ENCODE measurements around the gene ACAP2.
"Not testable (repeated sequence)": the region's sequence is repeated elsewhere in the genome, so short reads cannot be mapped to it uniquely, and the experiment has no call there.

Gene ACAP2, protein sequence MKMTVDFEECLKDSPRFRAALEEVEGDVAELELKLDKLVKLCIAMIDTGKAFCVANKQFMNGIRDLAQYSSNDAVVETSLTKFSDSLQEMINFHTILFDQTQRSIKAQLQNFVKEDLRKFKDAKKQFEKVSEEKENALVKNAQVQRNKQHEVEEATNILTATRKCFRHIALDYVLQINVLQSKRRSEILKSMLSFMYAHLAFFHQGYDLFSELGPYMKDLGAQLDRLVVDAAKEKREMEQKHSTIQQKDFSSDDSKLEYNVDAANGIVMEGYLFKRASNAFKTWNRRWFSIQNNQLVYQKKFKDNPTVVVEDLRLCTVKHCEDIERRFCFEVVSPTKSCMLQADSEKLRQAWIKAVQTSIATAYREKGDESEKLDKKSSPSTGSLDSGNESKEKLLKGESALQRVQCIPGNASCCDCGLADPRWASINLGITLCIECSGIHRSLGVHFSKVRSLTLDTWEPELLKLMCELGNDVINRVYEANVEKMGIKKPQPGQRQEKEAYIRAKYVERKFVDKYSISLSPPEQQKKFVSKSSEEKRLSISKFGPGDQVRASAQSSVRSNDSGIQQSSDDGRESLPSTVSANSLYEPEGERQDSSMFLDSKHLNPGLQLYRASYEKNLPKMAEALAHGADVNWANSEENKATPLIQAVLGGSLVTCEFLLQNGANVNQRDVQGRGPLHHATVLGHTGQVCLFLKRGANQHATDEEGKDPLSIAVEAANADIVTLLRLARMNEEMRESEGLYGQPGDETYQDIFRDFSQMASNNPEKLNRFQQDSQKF

GRCh38 chr3:195442573-195443390 is at the start of gene ACAP2:
ACAP2 (minus strand) TSS chr3:195443020; CDS start chr3:195442847, 173 bp downstream.
- peak; percentile 99 for DNase-seq

DNA sequence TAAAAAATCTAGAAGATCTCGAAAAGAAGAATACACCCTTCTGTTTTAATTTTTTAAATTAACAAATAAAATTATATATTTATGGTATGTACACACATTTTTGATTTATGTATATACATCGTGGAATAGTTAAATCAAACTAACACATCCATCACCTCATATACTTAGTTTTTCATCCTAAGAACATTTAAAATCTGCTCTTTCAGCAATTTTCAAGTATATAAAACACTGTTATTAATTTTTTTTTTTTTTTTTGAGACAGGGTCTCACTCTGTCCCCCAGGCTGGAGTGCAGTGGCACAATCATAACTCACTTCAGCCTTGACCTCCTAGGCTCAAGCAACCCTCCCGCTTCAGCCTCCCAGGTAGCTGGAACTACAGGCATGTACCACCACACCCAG is 32.8 kb upstream of the ACAP2 start:
- no peak for DNase-seq

DNA sequence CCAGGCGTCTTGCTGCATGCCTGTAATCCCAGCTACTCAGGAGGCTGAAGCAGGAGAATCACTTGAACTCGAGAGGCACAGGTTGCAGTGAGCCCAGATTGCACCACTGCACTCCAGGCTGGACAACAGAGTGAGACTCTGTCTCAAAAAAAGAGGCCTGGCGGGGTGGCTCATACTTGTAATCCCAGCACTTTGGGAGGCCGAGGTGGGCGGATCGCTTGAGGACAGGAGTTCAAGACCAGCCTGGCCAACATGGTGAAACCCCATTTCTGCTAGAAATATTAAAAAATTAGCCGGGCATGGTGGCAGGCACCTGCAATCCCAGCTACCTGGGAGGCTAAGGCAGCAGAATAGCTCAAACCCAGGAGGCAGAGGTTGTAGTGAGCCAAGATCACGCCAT is 32.3 kb upstream of the ACAP2 start:
- DNase-seq, result not testable (repeated sequence)

DNA sequence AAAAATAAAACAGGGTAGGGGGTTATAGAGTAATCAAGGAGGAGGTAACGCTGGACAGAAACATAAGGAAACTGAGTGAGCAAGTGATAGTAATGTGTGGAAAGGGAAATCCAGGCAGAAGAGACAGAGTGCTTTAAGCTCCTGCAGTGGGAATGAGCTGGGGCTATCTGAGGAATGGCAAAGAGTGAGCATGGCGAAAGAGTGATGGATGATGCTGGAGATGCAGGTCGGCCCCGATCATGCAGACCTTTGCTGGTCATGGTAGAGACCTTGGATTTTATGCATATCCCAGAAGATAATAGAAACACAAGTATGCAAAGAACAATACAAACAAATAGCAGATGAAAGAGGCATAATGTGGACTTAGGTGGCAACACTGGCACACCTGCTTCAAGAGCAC is 26.0 kb upstream of the ACAP2 start:
- DNase-seq, result no peak

DNA sequence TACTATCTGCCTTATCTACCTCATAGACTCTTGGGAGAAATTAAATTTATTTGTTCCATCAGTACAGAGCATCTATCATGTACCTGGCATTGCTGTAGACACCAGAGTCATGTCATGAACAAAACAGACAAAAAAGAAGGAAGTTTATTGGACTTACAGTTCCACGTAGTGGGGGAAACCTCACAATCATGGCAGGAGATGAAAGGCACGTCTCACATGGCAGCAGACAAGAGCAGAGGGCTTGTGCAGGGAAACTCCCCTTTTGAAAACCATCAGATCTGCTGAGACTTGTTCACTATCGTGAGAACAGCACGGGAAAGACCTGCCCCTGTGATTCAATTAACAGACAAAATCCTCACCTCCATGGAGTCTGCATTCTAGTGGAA is 25.6 kb upstream of the ACAP2 start:
- no peak for DNase-seq

DNA sequence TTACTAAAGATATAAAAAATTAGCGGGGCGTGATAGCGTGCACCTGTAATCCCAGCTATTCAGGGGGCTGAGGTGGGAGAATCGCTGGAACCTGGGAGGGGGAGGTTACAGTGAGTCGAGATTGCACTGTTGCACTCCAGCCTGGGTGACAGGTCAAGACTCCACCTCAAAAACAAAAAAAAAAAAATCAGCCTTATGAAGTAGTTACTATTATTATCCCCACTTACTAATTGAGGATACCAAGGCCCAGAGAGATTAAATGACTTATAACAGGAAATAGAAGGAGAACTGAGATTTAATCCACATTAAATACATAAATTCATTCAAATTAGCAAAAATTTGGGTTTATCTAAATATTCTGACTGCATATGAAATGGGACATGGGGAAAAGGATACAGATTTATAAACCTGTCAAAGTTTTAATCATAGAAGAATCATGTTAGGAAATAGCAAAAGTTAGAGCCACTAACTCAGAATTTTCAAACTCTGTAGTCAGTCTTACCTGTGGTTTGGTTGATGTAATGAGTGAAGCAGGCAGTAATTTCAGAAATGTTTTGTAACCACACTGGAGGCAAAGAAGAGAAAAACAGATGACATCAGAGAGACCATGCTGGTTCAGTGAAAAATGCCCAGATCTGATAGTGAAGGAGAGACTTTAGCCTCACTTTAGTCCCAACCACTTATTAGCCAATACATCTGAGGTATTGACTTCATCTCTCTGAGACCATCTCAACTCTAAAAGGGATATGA is 25.0 kb upstream of the ACAP2 start:
- no peak for DNase-seq

DNA sequence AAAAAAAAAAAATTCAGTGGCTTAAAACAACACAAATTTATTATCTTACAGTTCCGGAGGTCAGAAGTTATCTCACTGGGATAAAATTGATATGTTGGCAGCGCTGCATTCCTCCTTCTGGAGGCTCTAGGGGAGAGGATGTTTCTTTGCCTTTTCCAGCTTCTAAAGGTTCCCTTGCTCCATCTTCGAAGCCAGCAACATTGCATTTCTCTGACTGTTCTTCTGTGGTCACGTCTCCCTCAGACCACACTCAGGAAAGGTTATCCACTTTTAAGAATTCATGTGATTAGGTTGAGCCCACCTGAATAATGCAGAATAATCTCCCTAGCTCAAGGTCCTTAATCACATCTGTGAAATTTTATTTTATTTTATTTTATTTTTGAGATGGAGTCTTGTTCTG is 23.4 kb upstream of the ACAP2 start:
- no peak for DNase-seq

- not testable (repeated sequence) for DNase-seq
These were observed 20.1 kb upstream of the ACAP2 start for GRCh38 chr3:195462922-195463321.

GRCh38 chr3:195462308-195462610 is 19.4 kb upstream of the ACAP2 start:
- DNase-seq, result no peak

- no peak for DNase-seq
These were observed 18.9 kb upstream of the ACAP2 start for GRCh38 chr3:195461594-195462307.

- DNase-seq, result no peak
These were observed 17.4 kb upstream of the ACAP2 start for GRCh38 chr3:195460091-195460713.

GRCh38 chr3:195458316-195458717 is 15.5 kb upstream of the ACAP2 start:
- DNase-seq, result no peak

DNA sequence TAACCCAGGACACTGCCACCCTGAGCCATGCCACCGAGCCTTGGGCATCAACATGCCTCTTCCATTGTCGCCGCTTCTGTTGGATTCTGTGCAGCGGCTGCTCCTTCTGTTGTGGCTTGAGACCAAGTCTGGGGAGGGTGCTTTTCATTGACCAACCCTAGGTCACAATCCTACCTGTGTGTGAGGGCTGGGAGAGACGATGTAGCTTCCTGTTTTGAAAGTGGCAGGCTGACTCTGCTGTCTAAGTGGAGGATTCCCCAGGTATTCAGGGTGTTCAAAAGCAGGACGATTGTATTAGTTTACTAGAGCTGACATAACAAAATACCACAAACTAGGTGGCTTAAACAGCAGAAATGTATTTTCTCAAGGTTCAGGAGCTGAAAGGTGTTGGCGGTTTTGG is 13.0 kb upstream of the ACAP2 start:
- DNase-seq, result no peak

- DNase-seq, result no peak
These were observed 10.4 kb upstream of the ACAP2 start for GRCh38 chr3:195453236-195453635.

DNA sequence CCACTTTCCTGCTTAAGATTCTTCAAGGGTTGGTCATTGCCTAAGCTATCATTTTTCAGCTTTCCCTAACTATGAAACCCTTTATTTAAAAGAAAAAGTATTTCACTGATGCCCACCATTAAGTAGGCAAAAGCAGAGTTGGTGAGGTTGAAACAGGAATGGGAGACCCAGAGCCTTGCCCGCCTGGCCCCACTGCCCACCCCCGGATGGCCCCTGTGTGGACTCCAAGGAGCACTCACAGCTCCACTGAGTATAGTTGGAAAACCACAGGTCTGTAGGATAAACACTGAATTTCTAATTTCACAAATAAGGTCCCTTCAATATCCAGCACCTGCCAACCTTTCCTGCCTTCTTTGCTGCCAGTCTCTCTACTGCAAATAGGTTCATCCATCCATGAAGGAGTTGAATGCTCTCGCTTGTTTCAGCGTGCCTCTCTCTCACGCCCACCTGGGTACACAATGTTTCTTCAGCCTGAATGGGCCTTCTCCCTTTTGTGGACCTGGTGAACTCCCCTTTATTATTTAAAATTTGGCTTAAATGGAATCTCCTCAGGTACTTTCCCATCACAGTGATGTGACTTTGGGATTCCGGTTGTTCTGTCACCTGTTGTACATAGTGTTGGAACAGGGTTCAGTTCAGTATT is 8.7 kb upstream of the ACAP2 start:
- peak; percentile 91 for DNase-seq

DNA sequence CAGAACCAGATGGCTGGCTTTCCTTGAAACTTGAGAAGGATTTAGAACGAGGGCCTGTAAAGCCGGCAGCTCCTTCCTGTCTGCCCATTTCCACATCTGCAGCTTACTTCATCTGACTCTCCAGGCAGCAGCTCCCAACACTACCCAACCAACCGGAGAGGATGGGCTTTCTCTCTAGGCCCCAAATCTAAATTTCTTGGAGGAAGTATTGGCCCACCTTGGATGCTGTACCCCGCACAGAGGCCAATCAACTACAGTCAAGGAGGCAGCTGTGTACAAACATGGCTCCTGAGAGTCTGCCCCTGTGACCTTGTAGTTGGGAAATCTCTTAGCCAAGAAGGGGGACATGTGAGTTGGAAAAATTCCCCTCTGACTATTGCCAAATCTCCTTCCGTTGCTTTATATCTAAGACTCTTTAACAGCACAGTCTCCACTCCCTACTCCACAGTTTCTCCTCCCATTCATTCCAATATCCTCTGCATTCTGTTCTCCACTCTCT is 8.0 kb upstream of the ACAP2 start:
- DNase-seq, result peak; percentile 88

GRCh38 chr3:195448205-195448875 is 5.5 kb upstream of the ACAP2 start:
- DNase-seq, result no peak

GRCh38 chr3:195447201-195447600 is 4.4 kb upstream of the ACAP2 start:
- no peak for DNase-seq

DNA sequence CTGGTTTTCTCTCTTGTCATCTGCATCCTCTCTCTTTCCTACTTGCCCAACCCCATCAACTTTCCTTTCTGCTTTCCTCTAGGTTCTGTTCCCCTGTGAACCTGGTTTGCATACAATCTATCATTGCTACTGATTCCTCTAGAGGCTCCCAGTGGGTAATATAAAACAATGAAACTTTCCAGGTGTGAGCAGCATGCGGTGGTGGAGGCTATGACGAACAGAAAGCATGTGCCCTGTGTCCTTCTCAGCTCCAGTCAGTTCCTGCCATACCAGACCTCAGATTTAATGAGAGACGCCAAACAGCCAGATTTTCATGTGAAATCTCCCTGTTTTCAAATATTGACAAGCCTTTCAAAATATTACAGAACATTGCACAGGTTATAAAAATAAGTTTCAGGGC is 3.5 kb upstream of the ACAP2 start:
- DNase-seq, result no peak

DNA sequence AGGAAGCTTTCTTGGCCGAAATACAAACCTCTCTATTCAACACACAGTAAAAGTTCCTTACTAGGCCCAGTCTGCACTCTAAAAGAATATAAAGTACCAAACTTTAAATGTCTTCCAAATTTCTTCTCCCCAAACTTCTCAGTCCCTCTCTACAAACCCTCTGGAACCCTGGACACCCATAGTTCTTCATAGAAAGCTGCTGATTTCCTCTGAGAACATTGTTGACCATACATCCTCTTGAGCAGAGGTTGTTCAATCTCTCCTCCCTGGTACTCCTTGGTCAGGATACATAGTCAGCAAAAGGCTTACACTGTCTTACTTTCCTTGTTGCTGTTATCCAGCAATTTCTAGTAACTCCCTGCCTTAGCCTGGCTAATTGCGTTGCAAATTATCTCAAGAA is 3.1 kb upstream of the ACAP2 start:
- DNase-seq, result no peak

All from NCI-H2171 treated with DMSO at 0.1 percent for 48 hours (cell line).